Liver (tissue), 9 donors: ENCODE results near the gene MFSD6. TPM values are rescaled to one million over a fixed set of nuclear protein-coding genes. Genes with fewer than 3 reads are reported as not detected.

Experiments used
- DNase-seq: peaks from one replicate; pipeline ENCODE4 v3.0.0-alpha.2; 2017; ENCODE audit warnings: low spot score
- H3K27ac ChIP-seq, 2 donors: one replicate each; pipeline ENCODE4 v1.7.0; 2013; ENCODE audit warnings: inconsistent platforms in 2 of 2, low read length in 2 of 2, control low read depth in 1 of 2, low read depth in 1 of 2, mild to moderate bottlenecking in 1 of 2
- H3K27me3 ChIP-seq, 4 donors: one replicate each; pipeline versions ENCODE4 v1.6.1 to v1.7.0; 2013; ENCODE audit warnings: low read length in 3 of 4, inconsistent platforms in 1 of 4, mild to moderate bottlenecking in 1 of 4, moderate library complexity in 1 of 4; ENCODE audit not compliant: control insufficient read depth in 4 of 4, insufficient read depth in 4 of 4
- H3K36me3 ChIP-seq, 4 donors: one replicate each; pipeline versions ENCODE4 v1.6.1 to v1.7.0; 2013; ENCODE audit warnings: low read length in 3 of 4, mild to moderate bottlenecking in 3 of 4, low read depth in 1 of 4, moderate library complexity in 1 of 4; ENCODE audit not compliant: control insufficient read depth in 4 of 4, insufficient read depth in 3 of 4
- H3K4me1 ChIP-seq, 4 donors: one replicate each; pipeline versions ENCODE4 v1.6.1 to v1.7.0; 2013; ENCODE audit warnings: low read length in 3 of 4, mild to moderate bottlenecking in 3 of 4, moderate library complexity in 1 of 4; ENCODE audit not compliant: control insufficient read depth in 4 of 4, insufficient read depth in 4 of 4
- H3K4me3 ChIP-seq, 3 donors: one replicate each; pipeline versions ENCODE4 v1.6.1 to v1.7.0; 2013; ENCODE audit warnings: low read length in 3 of 3, control low read depth in 1 of 3, low read depth in 1 of 3, mild to moderate bottlenecking in 1 of 3
- H3K9ac ChIP-seq, 2 donors: one replicate each; pipeline ENCODE4 v1.7.0; 2013; ENCODE audit warnings: low read length in 2 of 2, mild to moderate bottlenecking in 2 of 2, moderate library complexity in 2 of 2, control low read depth in 1 of 2, low read depth in 1 of 2
- H3K9me3 ChIP-seq, 4 donors: one replicate each; pipeline versions ENCODE4 v1.6.1 to v1.7.0; 2013; ENCODE audit warnings: low read length in 3 of 4; ENCODE audit not compliant: control insufficient read depth in 4 of 4
- ATF3 ChIP-seq: IDR thresholded peaks from 2 replicates; pipeline ENCODE4 v1.6.1; 2016; ENCODE audit warnings: antibody characterized with exemption
- EGR1 ChIP-seq, 2 donors: IDR thresholded peaks; 2 replicates each; pipeline ENCODE4 v1.6.1; 2016 to 2018; ENCODE audit warnings: antibody characterized with exemption in 2 of 2, low read depth in 2 of 2
- FOXA1 ChIP-seq: IDR thresholded peaks from 2 replicates; pipeline ENCODE4 v1.6.1; 2016; ENCODE audit warnings: antibody characterized with exemption
- FOXA2 ChIP-seq: IDR thresholded peaks from 2 replicates; pipeline ENCODE4 v1.6.1; 2016; ENCODE audit warnings: antibody characterized with exemption
- GABPA ChIP-seq, 2 donors: IDR thresholded peaks in 1 of 2; conservative IDR thresholded peaks in 1 of 2; 2 replicates each; pipeline ENCODE4 v1.6.1; 2016; ENCODE audit warnings: antibody characterized with exemption in 2 of 2, mild to moderate bottlenecking in 1 of 2, moderate library complexity in 1 of 2
- HNF4A ChIP-seq, 2 donors: conservative IDR thresholded peaks; 2 replicates each; pipeline ENCODE4 v1.6.1; 2016; ENCODE audit warnings: antibody characterized with exemption in 2 of 2, mild to moderate bottlenecking in 2 of 2
- HNF4G ChIP-seq: IDR thresholded peaks from 2 replicates; pipeline ENCODE4 v1.6.1; 2016; ENCODE audit warnings: antibody characterized with exemption
- JUND ChIP-seq, 2 donors: IDR thresholded peaks; 2 replicates each; pipeline ENCODE4 v1.6.1; 2016; ENCODE audit warnings: antibody characterized with exemption in 2 of 2
- MAX ChIP-seq: IDR thresholded peaks from 2 replicates; pipeline ENCODE4 v1.6.1; 2016; ENCODE audit warnings: antibody characterized with exemption
- NR2F2 ChIP-seq: IDR thresholded peaks from 2 replicates; pipeline ENCODE4 v1.6.1; 2016; ENCODE audit warnings: antibody characterized with exemption
- RAD21 ChIP-seq, 2 donors: IDR thresholded peaks; 2 replicates each; pipeline ENCODE4 v1.6.1; 2016; ENCODE audit warnings: antibody characterized with exemption in 2 of 2, mild to moderate bottlenecking in 2 of 2
- REST ChIP-seq: IDR thresholded peaks from 2 replicates; pipeline ENCODE4 v1.6.1; 2016; ENCODE audit warnings: antibody characterized with exemption, mild to moderate bottlenecking
- RXRA ChIP-seq, 2 donors: IDR thresholded peaks; 2 replicates each; pipeline ENCODE4 v1.6.1; 2017 to 2018; ENCODE audit warnings: antibody characterized with exemption in 2 of 2, mild to moderate bottlenecking in 1 of 2
- SP1 ChIP-seq: IDR thresholded peaks from 2 replicates; pipeline ENCODE4 v1.6.1; 2018; ENCODE audit warnings: antibody characterized with exemption, mild to moderate bottlenecking
- TAF1 ChIP-seq: conservative IDR thresholded peaks from 2 replicates; pipeline ENCODE4 v1.6.1; 2016; ENCODE audit warnings: antibody characterized with exemption, mild to moderate bottlenecking
- YY1 ChIP-seq: IDR thresholded peaks from 2 replicates; pipeline ENCODE4 v1.6.1; 2016; ENCODE audit warnings: antibody characterized with exemption, mild to moderate bottlenecking
- ZBTB33 ChIP-seq: IDR thresholded peaks from 2 replicates; pipeline ENCODE4 v1.6.1; 2016; ENCODE audit warnings: antibody characterized with exemption
- WGBS: extraction: QIAGEN DNeasy Blood & Tissue Kit; methylation state at CpG from one replicate; pipeline ENCODE4 v1.1.7; 2013; 5-methylcytosine and 5-hydroxymethylcytosine counted together
- polyA plus RNA-seq, 2 donors: library from polyadenylated mRNA; stranded (reverse) in 1 of 2; unstranded in 1 of 2; fragments of 200-250 nt in 1 of 2; fragments of >200 nt in 1 of 2; fragmentation: Nextera tagmentation in 1 of 2; extraction: Ambion mirVana in 1 of 2; gene quantifications; one replicate each; pipeline versions ENCODE4 v1.2.1 to v1.2.3, GENCODE V29; 2013 to 2015
- total RNA-seq, 2 donors: library from RNA; depleted of rRNA; stranded (reverse); fragments of >200 nt; gene quantifications; one replicate each; pipeline ENCODE4 v1.2.3, GENCODE V29; 2014
- TF ChIP-seq, protein P1 (sequence below): fragments of 150-350 bp; IDR thresholded peaks from 2 replicates; pipeline ENCODE4 v1.5.1; 2017; ENCODE audit warnings: improper control_type of control experiment, low read depth, low read length; ENCODE audit not compliant: missing input control
- donor health status: healthy.
- donor health status: healthy.
- donor health status: healthy.
- donor health status: healthy.
- donor health status: healthy.

MFSD6 gene
- total and polyA plus RNA-seq, 4 donors = 0.83 to 9.5 (median 2.4) TPM

DNA sequence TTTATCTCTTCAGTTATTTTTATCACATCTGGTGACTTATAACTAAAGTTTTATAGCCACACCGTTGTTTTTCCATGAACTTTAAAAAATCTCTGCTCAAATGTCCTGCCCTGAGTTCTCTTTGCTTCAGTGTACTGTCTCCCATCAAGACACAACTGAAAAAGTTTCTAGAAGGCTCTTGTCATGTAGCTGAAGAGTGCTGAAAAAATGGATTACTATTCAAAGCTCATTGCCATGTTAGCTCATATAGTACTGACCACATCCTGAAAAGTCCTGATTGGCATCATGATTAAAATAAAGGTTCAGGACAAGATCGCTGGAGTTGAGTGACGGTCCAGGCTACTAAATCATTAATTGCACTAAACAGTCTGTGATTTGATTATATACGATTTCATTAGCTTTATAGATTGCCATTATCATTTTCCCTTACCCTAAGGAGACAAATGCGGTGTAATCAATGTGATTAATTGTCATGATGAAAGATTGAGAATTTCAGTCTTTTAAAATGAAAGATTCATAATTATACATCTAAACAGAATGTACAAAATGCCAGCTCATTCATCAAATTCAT, 62.2 kb downstream of the MFSD6 start:
- DNase-seq = no peak
- no peak overlapping the region for H3K27ac ChIP-seq
- H3K36me3 ChIP-seq = no peaks in the 10 kb centered on the region
- no peaks in the 10 kb centered on the region for H3K9me3 ChIP-seq
- no peak overlapping the region for H3K9ac ChIP-seq
- no peaks in the 10 kb centered on the region for H3K4me1 ChIP-seq
- TF ChIP-seq ATF3 (no peak), SP1 (no peak), NR2F2 (no peak), HNF4G (no peak), RXRA (IDR thresholded peaks at IDR 0.05) (no peak), YY1 (no peak), RAD21 (IDR thresholded peaks at IDR 0.05) (no peak), ZBTB33 (no peak), JUND (IDR thresholded peaks at IDR 0.05) (no peak), FOXA1 (no peak), EGR1 (IDR thresholded peaks at IDR 0.05; ENCODE audit: low read depth in 2 of 2) (no peak), TAF1 (no peak)
- no peak overlapping the region for H3K4me3 ChIP-seq
- H3K27me3 ChIP-seq = no peaks in the 10 kb centered on the region
- WGBS = 90% methylated on average over 5 of the region's 5 CpGs

DNA sequence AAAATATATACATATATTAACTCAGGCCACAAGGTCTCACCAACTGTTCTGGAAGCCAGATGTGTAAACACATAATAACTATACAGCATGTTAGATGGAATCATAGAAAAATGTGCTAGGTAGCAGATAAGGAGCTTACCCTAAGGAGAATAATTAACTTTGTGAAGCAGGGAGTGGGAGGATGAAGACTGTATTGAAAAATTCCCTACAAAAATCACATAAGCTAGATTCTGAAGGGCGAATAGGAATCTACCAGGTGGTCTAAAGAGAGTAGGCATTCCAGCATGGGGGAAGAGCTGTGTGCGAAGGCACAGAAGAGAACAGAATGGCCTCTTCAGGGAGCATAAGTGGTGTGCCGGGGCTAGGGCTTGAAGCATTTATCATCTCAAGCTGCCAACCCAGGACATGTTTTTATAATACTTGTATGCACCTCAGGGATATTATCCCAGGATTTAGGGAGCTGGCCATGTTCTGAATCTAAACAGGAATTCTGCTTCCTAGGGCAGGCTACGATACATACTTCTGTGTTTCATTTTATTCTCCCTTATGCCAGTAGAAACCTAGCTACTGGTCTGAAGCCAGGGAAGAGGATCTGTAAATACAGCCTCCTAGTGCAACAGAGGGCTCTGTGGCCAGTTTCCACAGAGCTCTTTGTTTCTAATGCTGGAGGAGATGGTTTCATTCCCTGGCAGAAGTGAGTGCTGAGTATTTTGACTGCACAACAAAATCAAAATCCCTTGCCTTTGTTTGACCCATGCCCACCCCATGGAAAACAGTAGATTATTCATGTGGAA, 69.7 kb downstream of the MFSD6 start:
- TF ChIP-seq YY1 (no peak), RAD21 (IDR thresholded peaks at IDR 0.05) (no peak), FOXA1 (no peak), ATF3 (no peak), FOXA2 (no peak), HNF4G (no peak), MAX (no peak), GABPA (IDR thresholded peaks at IDR 0.05 in 1 of 2, conservative IDR thresholded peaks at IDR 0.05 in 1 of 2) (no peak), HNF4A (conservative IDR thresholded peaks at IDR 0.05) (no peak), EGR1 (IDR thresholded peaks at IDR 0.05; ENCODE audit: low read depth in 2 of 2) (no peak), NR2F2 (no peak), RXRA (IDR thresholded peaks at IDR 0.05) (no peak), JUND (IDR thresholded peaks at IDR 0.05) (no peak), ZBTB33 (no peak), TAF1 (no peak), SP1 (no peak), REST (no peak)
- TF ChIP-seq, protein P1, sequence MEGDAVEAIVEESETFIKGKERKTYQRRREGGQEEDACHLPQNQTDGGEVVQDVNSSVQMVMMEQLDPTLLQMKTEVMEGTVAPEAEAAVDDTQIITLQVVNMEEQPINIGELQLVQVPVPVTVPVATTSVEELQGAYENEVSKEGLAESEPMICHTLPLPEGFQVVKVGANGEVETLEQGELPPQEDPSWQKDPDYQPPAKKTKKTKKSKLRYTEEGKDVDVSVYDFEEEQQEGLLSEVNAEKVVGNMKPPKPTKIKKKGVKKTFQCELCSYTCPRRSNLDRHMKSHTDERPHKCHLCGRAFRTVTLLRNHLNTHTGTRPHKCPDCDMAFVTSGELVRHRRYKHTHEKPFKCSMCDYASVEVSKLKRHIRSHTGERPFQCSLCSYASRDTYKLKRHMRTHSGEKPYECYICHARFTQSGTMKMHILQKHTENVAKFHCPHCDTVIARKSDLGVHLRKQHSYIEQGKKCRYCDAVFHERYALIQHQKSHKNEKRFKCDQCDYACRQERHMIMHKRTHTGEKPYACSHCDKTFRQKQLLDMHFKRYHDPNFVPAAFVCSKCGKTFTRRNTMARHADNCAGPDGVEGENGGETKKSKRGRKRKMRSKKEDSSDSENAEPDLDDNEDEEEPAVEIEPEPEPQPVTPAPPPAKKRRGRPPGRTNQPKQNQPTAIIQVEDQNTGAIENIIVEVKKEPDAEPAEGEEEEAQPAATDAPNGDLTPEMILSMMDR = no peak
- no peaks in the 10 kb centered on the region for H3K27me3 ChIP-seq
- H3K4me1 ChIP-seq = peaks cover 0 to 3% (median 0%) of the 10 kb centered on the region in 4 donors
- no peak overlapping the region for H3K4me3 ChIP-seq
- 56% methylated on average over 4 of the region's 4 CpGs for WGBS
- no peak for DNase-seq
- no peaks in the 10 kb centered on the region for H3K9me3 ChIP-seq
- no peaks in the 10 kb centered on the region for H3K36me3 ChIP-seq
- H3K27ac ChIP-seq = no peak overlapping the region
- no peak overlapping the region for H3K9ac ChIP-seq
